SK-N-SH (cell line): ENCODE data around the gene RHOBTB1.

Experiments used
- FOXM1 ChIP-seq: IDR thresholded peaks from 2 replicates; pipeline ENCODE4 v1.4.0; 2012; ENCODE audit warnings: low read depth, mild to moderate bottlenecking
- GABPA ChIP-seq: IDR thresholded peaks from 2 replicates; pipeline ENCODE4 v1.4.0; 2012; ENCODE audit warnings: low read depth, mild to moderate bottlenecking
- NFIC ChIP-seq: IDR thresholded peaks from 2 replicates; pipeline ENCODE4 v1.4.0; 2012; ENCODE audit warnings: borderline replicate concordance
- POLR2AphosphoS5 ChIP-seq: IDR thresholded peaks from 2 replicates; pipeline ENCODE4 v1.6.1; 2012; ENCODE audit warnings: low read depth, low read length
- TF ChIP-seq, protein P1 (sequence below): fragments of 200-600 bp; sonication (generic); IDR thresholded peaks from 2 replicates; pipeline ENCODE4 v1.6.1; 2017; ENCODE audit warnings: antibody characterized with exemption, mild to moderate bottlenecking, moderate library complexity
- TF ChIP-seq, protein P2 (sequence below): IDR thresholded peaks from 2 replicates; pipeline ENCODE4 v1.4.0; 2012; ENCODE audit warnings: low read depth

DNA sequence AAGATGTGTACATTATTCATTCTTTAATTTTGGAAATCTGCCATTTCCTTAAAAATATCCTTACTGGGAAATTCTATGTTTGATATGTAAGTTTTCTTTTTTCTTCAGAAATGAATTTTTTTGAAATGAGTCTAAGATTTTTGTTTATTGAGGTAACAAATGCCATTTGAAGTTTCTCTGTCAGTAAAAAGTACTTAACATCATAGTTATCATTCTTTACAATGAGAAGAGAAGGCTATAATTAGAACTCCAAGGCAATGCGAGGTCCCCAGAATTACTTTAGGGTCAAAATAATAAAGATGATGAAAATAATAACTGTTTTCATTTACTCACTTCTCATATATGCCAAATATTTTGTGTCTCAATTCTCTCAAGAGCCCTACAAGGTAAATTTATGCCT, 37.0 kb upstream of the RHOBTB1 start:
- TF ChIP-seq, protein P1, sequence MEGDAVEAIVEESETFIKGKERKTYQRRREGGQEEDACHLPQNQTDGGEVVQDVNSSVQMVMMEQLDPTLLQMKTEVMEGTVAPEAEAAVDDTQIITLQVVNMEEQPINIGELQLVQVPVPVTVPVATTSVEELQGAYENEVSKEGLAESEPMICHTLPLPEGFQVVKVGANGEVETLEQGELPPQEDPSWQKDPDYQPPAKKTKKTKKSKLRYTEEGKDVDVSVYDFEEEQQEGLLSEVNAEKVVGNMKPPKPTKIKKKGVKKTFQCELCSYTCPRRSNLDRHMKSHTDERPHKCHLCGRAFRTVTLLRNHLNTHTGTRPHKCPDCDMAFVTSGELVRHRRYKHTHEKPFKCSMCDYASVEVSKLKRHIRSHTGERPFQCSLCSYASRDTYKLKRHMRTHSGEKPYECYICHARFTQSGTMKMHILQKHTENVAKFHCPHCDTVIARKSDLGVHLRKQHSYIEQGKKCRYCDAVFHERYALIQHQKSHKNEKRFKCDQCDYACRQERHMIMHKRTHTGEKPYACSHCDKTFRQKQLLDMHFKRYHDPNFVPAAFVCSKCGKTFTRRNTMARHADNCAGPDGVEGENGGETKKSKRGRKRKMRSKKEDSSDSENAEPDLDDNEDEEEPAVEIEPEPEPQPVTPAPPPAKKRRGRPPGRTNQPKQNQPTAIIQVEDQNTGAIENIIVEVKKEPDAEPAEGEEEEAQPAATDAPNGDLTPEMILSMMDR = no peak
- no peak for TF ChIP-seq GABPA
- no peak for TF ChIP-seq NFIC
- TF ChIP-seq POLR2AphosphoS5 = no peak
- no peak for TF ChIP-seq FOXM1
- TF ChIP-seq, protein P2, sequence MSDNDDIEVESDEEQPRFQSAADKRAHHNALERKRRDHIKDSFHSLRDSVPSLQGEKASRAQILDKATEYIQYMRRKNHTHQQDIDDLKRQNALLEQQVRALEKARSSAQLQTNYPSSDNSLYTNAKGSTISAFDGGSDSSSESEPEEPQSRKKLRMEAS = no peak
